ENCODE data around the gene COP1.
"Not testable (repeated sequence)": the region's sequence is repeated elsewhere in the genome, so short reads cannot be mapped to it uniquely, and the experiment has no call there.

COP1 gene

GRCh38 chr1:176090766-176091165 is 116.3 kb downstream of the COP1 start:
- no peak overlapping the region for H3K4me3 ChIP-seq (ENCODE audit: low read depth, low read length)
- no peak overlapping the region for H3K27ac ChIP-seq
- no peak overlapping the region for H2AFZ ChIP-seq
- H3K27me3 ChIP-seq (ENCODE audit: control insufficient read depth, insufficient read depth, low read length): no peaks in the 10 kb centered on the region
- no peaks in the 10 kb centered on the region for H3K79me2 ChIP-seq
- no peak overlapping the region for H3K9ac ChIP-seq
- no peak for TF ChIP-seq CTCF (IDR thresholded peaks at IDR 0.05)
- H3K9me3 ChIP-seq (ENCODE audit: control insufficient read depth, low read length): no peaks in the 10 kb centered on the region
- H3K36me3 ChIP-seq (ENCODE audit: control insufficient read depth, insufficient read depth, low read length): no peaks in the 10 kb centered on the region
- no peak overlapping the region for H3K4me2 ChIP-seq (ENCODE audit: low read length)
- H3K4me1 ChIP-seq: peaks cover 5% of the 10 kb centered on the region

- H2AFZ ChIP-seq; H3K27me3 ChIP-seq (ENCODE audit: control insufficient read depth, insufficient read depth, low read length); H3K4me1 ChIP-seq; H3K27ac ChIP-seq; H3K4me3 ChIP-seq (ENCODE audit: low read depth, low read length); H3K4me2 ChIP-seq (ENCODE audit: low read length); H3K36me3 ChIP-seq (ENCODE audit: control insufficient read depth, insufficient read depth, low read length); H3K79me2 ChIP-seq; H3K9me3 ChIP-seq (ENCODE audit: control insufficient read depth, low read length); H3K9ac ChIP-seq: not testable (repeated sequence)
Observed at GRCh38 chr1:176087746-176088145, 119.3 kb downstream of the COP1 start.

- Histone ChIP-seq H3K36me3 (ENCODE audit: control insufficient read depth, insufficient read depth, low read length) (peaks cover 4% of the 10 kb centered on the region), H3K4me2 (ENCODE audit: low read length) (no peak overlapping the region), H3K4me1 (no peaks in the 10 kb centered on the region), H3K9me3 (ENCODE audit: control insufficient read depth, low read length) (no peaks in the 10 kb centered on the region), H3K9ac (no peak overlapping the region), H2AFZ (no peak overlapping the region), H3K79me2 (no peaks in the 10 kb centered on the region), H3K27me3 (ENCODE audit: control insufficient read depth, insufficient read depth, low read length) (no peaks in the 10 kb centered on the region), H3K4me3 (ENCODE audit: low read depth, low read length) (no peak overlapping the region), H3K27ac (no peak overlapping the region)
- peak; percentile 59 for TF ChIP-seq CTCF (IDR thresholded peaks at IDR 0.05)
Observed at GRCh38 chr1:176073524-176074157, 133.4 kb downstream of the COP1 start.

- H3K27me3 ChIP-seq (ENCODE audit: control insufficient read depth, insufficient read depth, low read length): no peaks in the 10 kb centered on the region
- no peaks in the 10 kb centered on the region for H3K79me2 ChIP-seq
- no peaks in the 10 kb centered on the region for H3K9me3 ChIP-seq (ENCODE audit: control insufficient read depth, low read length)
- no peak for TF ChIP-seq CTCF (IDR thresholded peaks at IDR 0.05)
- H3K27ac ChIP-seq: no peak overlapping the region
- no peak overlapping the region for H3K4me3 ChIP-seq (ENCODE audit: low read depth, low read length)
- H3K9ac ChIP-seq: no peak overlapping the region
- no peak overlapping the region for H3K4me2 ChIP-seq (ENCODE audit: low read length)
- H2AFZ ChIP-seq: no peak overlapping the region
- peaks cover 4% of the 10 kb centered on the region for H3K36me3 ChIP-seq (ENCODE audit: control insufficient read depth, insufficient read depth, low read length)
- H3K4me1 ChIP-seq: no peaks in the 10 kb centered on the region
Observed at GRCh38 chr1:176068901-176069300, 138.2 kb downstream of the COP1 start.

GRCh38 chr1:176068256-176068655 is 138.8 kb downstream of the COP1 start:
- no peaks in the 10 kb centered on the region for H3K9me3 ChIP-seq (ENCODE audit: control insufficient read depth, low read length)
- no peaks in the 10 kb centered on the region for H3K27me3 ChIP-seq (ENCODE audit: control insufficient read depth, insufficient read depth, low read length)
- no peaks in the 10 kb centered on the region for H3K4me1 ChIP-seq
- H2AFZ ChIP-seq: no peak overlapping the region
- no peak for TF ChIP-seq CTCF (IDR thresholded peaks at IDR 0.05)
- H3K4me2 ChIP-seq (ENCODE audit: low read length): no peak overlapping the region
- H3K27ac ChIP-seq: no peak overlapping the region
- no peaks in the 10 kb centered on the region for H3K79me2 ChIP-seq
- H3K4me3 ChIP-seq (ENCODE audit: low read depth, low read length): no peak overlapping the region
- peaks cover 2% of the 10 kb centered on the region for H3K36me3 ChIP-seq (ENCODE audit: control insufficient read depth, insufficient read depth, low read length)
- H3K9ac ChIP-seq: no peak overlapping the region
